Measurements from ENCODE around the gene APOA1.

The APOA1 gene

DNA sequence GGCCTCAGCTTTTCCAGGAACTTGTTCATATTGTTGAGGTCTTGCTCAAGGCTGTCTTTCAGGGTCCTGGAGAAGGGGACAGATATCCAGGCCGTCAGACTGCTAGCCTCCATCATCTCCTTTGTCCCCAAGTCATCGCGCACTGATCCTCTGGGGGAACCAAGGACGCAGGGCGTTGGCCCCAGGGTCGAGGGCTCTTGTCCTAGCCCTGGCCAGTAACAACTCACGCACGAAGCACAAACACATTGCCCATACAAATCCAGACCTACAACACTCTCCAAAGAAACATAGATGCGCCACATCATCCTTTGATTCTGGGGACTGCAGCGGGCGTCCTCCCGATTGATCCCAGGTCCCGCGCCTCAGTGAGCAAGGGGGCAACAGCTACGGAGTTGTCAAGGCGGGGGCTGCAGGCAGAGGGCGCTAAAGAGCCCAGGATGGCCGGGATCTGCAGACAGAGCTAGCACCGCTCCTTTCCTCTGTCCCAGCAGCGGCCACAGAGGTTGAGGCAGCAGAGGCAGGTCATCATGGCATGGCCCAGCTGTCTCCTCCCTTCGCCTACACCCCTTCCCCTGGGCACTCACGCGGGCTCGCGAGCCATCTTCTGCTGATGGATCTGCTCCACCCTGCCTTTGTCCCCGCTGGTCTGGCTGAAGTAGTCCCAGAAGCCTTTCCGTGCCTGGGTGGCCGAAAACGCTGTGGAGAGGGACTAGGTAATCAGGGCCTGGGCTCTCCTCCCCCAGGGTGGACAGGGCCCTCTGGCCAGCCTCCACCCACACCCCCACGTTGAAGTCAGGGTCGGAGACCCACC is 46.2 kb downstream of the APOA1 start:
- no peak overlapping the region for H3K4me3 ChIP-seq (replicated peaks; ENCODE audit: insufficient read depth, low read length)
- peak; percentile 62 to 72 for DNase-seq (ENCODE audit: low read depth in 1 of 2, low spot score in 1 of 2)
- H3K27ac ChIP-seq (replicated peaks): no peak overlapping the region
- TF ChIP-seq, protein P1, sequence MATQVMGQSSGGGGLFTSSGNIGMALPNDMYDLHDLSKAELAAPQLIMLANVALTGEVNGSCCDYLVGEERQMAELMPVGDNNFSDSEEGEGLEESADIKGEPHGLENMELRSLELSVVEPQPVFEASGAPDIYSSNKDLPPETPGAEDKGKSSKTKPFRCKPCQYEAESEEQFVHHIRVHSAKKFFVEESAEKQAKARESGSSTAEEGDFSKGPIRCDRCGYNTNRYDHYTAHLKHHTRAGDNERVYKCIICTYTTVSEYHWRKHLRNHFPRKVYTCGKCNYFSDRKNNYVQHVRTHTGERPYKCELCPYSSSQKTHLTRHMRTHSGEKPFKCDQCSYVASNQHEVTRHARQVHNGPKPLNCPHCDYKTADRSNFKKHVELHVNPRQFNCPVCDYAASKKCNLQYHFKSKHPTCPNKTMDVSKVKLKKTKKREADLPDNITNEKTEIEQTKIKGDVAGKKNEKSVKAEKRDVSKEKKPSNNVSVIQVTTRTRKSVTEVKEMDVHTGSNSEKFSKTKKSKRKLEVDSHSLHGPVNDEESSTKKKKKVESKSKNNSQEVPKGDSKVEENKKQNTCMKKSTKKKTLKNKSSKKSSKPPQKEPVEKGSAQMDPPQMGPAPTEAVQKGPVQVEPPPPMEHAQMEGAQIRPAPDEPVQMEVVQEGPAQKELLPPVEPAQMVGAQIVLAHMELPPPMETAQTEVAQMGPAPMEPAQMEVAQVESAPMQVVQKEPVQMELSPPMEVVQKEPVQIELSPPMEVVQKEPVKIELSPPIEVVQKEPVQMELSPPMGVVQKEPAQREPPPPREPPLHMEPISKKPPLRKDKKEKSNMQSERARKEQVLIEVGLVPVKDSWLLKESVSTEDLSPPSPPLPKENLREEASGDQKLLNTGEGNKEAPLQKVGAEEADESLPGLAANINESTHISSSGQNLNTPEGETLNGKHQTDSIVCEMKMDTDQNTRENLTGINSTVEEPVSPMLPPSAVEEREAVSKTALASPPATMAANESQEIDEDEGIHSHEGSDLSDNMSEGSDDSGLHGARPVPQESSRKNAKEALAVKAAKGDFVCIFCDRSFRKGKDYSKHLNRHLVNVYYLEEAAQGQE (IDR thresholded peaks at IDR 0.05; ENCODE audit: insufficient replicate concordance, low read depth): no peak
- TF ChIP-seq GABPA (IDR thresholded peaks at IDR 0.05; ENCODE audit: low read depth): no peak
- TF ChIP-seq, protein P2, sequence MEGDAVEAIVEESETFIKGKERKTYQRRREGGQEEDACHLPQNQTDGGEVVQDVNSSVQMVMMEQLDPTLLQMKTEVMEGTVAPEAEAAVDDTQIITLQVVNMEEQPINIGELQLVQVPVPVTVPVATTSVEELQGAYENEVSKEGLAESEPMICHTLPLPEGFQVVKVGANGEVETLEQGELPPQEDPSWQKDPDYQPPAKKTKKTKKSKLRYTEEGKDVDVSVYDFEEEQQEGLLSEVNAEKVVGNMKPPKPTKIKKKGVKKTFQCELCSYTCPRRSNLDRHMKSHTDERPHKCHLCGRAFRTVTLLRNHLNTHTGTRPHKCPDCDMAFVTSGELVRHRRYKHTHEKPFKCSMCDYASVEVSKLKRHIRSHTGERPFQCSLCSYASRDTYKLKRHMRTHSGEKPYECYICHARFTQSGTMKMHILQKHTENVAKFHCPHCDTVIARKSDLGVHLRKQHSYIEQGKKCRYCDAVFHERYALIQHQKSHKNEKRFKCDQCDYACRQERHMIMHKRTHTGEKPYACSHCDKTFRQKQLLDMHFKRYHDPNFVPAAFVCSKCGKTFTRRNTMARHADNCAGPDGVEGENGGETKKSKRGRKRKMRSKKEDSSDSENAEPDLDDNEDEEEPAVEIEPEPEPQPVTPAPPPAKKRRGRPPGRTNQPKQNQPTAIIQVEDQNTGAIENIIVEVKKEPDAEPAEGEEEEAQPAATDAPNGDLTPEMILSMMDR (IDR thresholded peaks at IDR 0.05; ENCODE audit: insufficient read depth, low read length): peak; percentile 70
- no peaks in the 10 kb centered on the region for H3K27me3 ChIP-seq (ENCODE audit: insufficient read depth, poor library complexity, severe bottlenecking)

DNA sequence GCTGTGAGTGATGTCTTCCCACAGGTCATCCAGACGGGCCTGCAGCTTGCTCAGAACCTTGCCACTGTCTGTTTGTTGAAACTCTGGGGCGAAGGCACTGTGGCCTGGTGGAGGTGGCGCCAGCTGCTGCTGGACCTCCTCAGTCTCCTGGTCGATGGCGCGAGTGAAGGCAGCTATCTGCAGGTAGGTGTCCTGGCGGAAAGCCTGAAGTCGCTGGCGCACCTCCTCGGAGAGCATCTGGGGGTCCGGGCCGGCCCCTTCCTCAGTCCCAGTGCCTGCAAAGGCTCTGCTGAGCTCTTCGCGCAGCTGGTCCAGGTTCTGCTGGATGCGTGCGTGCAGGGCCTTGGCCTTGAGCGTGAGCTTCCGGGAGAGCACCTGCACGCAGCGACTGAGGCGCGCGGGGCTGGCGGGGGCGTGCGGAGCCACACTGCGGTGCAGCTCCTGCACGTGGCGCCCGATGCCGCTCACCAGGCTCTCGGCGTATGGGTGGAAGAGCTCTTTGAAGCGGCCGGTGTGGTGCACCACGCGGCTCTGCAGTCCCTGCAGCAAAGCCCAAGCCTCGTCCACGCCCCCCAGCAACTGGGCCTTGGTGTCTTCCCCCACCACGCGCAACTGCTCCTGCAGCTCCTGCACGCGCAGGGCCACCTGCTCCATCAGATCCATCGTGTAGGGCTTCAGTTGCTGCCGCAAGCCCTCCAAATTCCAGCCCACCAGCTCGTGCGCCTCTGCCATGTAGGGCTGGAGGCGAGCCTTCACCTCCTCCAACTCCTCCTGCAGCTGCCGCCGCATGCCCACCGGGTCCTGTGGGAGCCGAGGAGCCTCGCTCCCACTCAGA is 47.0 kb downstream of the APOA1 start:
- H3K27me3 ChIP-seq (ENCODE audit: insufficient read depth, poor library complexity, severe bottlenecking): no peaks in the 10 kb centered on the region
- no peak overlapping the region for H3K4me3 ChIP-seq (replicated peaks; ENCODE audit: insufficient read depth, low read length)
- H3K27ac ChIP-seq (replicated peaks): no peak overlapping the region
- DNase-seq (ENCODE audit: low read depth in 1 of 2, low spot score in 1 of 2): no peak
- TF ChIP-seq GABPA (IDR thresholded peaks at IDR 0.05; ENCODE audit: low read depth): no peak

DNA sequence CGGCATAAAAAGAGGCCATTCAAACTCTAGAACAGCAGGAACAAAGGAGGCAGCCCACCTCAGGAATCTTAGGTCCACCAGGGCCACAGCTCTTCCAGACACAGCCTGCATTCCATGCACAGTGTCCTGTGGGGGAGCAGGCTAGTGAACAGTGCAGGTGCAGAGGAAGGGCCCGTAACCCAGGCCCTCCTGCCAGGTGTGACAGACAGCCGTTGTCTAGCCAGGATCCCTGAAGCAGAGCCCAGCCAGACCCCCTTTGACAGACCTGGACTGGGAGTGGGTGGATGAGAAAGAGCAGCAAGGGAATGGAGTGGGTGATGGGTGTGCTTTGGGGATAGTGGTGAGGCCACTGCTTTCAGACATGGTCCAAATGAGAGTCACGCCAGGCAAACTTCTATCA is 48.4 kb downstream of the APOA1 start:
- TF ChIP-seq SPI1 (IDR thresholded peaks at IDR 0.05; ENCODE audit: borderline replicate concordance, low read depth) (no peak), GABPA (IDR thresholded peaks at IDR 0.05; ENCODE audit: low read depth) (no peak), POLR2AphosphoS5 (IDR thresholded peaks at IDR 0.05; ENCODE audit: low read depth) (no peak)
- TF ChIP-seq, protein P1 (IDR thresholded peaks at IDR 0.05; ENCODE audit: insufficient replicate concordance, low read depth): no peak
- TF ChIP-seq, protein P2 (IDR thresholded peaks at IDR 0.05; ENCODE audit: insufficient read depth, low read length): no peak
- no peak for DNase-seq (ENCODE audit: low read depth in 1 of 2, low spot score in 1 of 2)
- Histone ChIP-seq H3K4me3 (replicated peaks; ENCODE audit: insufficient read depth, low read length) (no peak overlapping the region), H3K27ac (replicated peaks) (no peak overlapping the region), H3K27me3 (ENCODE audit: insufficient read depth, poor library complexity, severe bottlenecking) (no peaks in the 10 kb centered on the region)

DNA sequence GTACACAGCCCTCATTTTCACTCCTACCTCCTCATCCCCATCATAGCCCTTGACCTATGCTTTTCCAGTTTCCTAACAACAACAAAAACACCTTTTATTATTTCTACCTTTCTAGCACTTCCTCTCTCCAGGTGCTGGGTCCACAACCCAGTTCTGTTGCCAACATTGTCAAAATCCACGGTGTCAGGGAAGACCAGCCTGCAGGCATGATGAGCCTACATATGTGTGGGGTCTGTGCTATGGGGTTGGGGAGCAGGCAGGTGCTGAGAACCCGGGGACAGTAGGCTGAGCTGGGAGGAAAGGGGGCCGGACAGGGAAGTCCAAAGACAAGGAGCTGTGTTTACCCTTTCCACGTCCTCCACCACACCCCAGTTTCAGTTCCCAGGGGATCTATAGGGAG is 48.9 kb downstream of the APOA1 start:
- peak overlapping the region; percentile 92 for H3K4me3 ChIP-seq (replicated peaks; ENCODE audit: insufficient read depth, low read length)
- no peaks in the 10 kb centered on the region for H3K27me3 ChIP-seq (ENCODE audit: insufficient read depth, poor library complexity, severe bottlenecking)
- TF ChIP-seq SPI1 (IDR thresholded peaks at IDR 0.05; ENCODE audit: borderline replicate concordance, low read depth): peak; percentile 34; the same call in 1 of the 2 replicates
- TF ChIP-seq, protein P2 (IDR thresholded peaks at IDR 0.05; ENCODE audit: insufficient read depth, low read length): no peak
- DNase-seq (ENCODE audit: low read depth in 1 of 2, low spot score in 1 of 2): no peak
- H3K27ac ChIP-seq (replicated peaks): no peak overlapping the region; the same call in 1 of the 2 replicates

Measured in HL-60 (cell line).